ENCODE results near the gene LYSET. TPM values are rescaled to one million over a fixed set of nuclear protein-coding genes. Genes with fewer than 3 reads are reported as not detected.
"Not testable (repeated sequence)": the region's sequence is repeated elsewhere in the genome, so short reads cannot be mapped to it uniquely, and the experiment has no call there.

The LYSET gene
- 11.9 TPM for polyA plus RNA-seq (2013, experiment 1 of 2; ENCODE audit: insufficient read length)
- 11.8 TPM for polyA plus RNA-seq (2013, experiment 2 of 2; ENCODE audit: insufficient read length)

- peak; percentile 80 for DNase-seq
Observed at GRCh38 chr14:93184391-93185348, at the start of gene LYSET, which contains the start of gene MOAP1. Gene LYSET, plus strand, starts transcription at chr14:93185317. Its CDS starts 89 bp downstream, at chr14:93185406. Gene MOAP1, minus strand, starts transcription at chr14:93184897. Its CDS starts 655 bp downstream, at chr14:93184242.

GRCh38 chr14:93135399-93135798, 49.7 kb upstream of the LYSET start:
- DNase-seq = no peak

GRCh38 chr14:93136009-93136408, 49.1 kb upstream of the LYSET start:
- no peak for DNase-seq

GRCh38 chr14:93136508-93136907, 48.6 kb upstream of the LYSET start:
- DNase-seq = not testable (repeated sequence)

GRCh38 chr14:93137864-93138263, 47.3 kb upstream of the LYSET start:
- DNase-seq = no peak

- no peak for DNase-seq
Observed at GRCh38 chr14:93142854-93143652, 42.1 kb upstream of the LYSET start.

- DNase-seq = no peak
Observed at GRCh38 chr14:93146119-93146518, 39.0 kb upstream of the LYSET start.

GRCh38 chr14:93148979-93149378, 36.1 kb upstream of the LYSET start:
- no peak for DNase-seq

- DNase-seq = no peak
Observed at GRCh38 chr14:93150227-93151208, 34.6 kb upstream of the LYSET start.

GRCh38 chr14:93153121-93153520, 32.0 kb upstream of the LYSET start:
- DNase-seq = no peak

GRCh38 chr14:93155667-93156066, 29.4 kb upstream of the LYSET start:
- DNase-seq = no peak

- DNase-seq = no peak
Observed at GRCh38 chr14:93156693-93157369, 28.3 kb upstream of the LYSET start.

- not testable (repeated sequence) for DNase-seq
Observed at GRCh38 chr14:93158349-93158748, 26.8 kb upstream of the LYSET start.

GRCh38 chr14:93159625-93160352, 25.3 kb upstream of the LYSET start:
- DNase-seq = not testable (repeated sequence)

GRCh38 chr14:93160353-93160801, 24.7 kb upstream of the LYSET start:
- no peak for DNase-seq

GRCh38 chr14:93161411-93161940, 23.6 kb upstream of the LYSET start:
- DNase-seq = peak; percentile 14

GRCh38 chr14:93163564-93163963, 21.6 kb upstream of the LYSET start:
- DNase-seq = no peak

- not testable (repeated sequence) for DNase-seq
Observed at GRCh38 chr14:93165271-93166265, 19.5 kb upstream of the LYSET start.

GRCh38 chr14:93168610-93169009, 16.5 kb upstream of the LYSET start:
- not testable (repeated sequence) for DNase-seq
